ENCODE measurements around the gene TSPAN3.

Gene TSPAN3

DNA sequence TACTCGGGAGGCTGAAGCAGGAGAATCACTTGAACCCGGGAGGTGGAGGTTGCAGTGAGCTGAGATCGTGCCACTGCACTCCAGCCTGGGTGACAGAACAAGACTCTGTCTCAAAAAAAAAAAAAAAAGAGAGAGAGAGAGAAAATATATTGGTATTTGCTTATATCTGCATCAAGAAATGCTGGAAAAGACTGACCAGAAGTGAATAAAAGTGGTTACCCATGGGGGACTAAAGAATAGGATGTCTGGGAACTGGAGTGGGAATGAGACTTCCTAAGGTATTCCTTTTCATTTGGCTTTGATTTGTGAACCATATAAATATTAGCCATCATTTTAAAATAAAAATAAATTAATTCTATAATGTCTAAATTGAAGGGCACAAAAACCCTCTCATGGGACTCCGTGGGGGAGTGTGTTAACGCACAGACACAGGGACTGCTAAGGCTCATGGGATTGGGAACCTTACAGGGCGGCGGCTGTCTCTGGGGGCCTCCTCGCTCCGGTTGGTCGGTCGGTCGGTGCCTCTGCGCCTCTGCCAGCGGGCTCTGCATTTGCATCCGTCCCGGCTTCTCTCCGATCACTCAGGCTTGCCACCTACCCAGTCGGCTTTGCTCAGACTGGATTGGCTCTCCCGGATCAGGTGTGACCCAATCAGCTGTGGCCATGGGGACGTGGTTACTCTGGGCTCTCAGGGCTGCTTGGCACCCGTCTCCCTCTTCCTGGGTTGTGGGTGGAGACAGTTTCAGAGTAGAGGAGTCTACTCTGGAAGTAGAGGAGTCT, 12.7 kb upstream of the TSPAN3 start:
- peak; percentile 35 for DNase-seq

DNA sequence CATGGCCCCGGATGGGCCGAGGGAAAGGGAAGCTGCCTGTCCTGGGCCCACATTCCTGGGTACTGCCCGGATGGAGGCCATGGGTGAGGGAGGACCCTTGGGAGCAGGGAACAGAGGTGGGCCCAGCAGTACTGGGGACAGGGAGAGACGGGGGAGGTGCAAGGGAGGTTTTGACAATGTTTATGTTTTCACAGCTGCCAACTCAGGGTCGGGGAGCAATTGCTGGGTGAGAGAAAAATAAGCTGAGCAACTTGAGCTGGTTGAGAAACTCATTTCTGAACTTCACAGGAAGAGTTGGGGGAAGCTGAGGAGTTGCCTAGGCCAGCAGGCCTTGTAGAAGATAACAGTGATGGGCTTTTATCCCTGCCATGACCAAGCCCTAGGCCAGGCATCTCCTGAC, 11.1 kb upstream of the TSPAN3 start:
- DNase-seq: no peak

GRCh38 chr15:77076323-77076915, 5.5 kb upstream of the TSPAN3 start:
- DNase-seq: no peak

GRCh38 chr15:77075528-77075927, 4.6 kb upstream of the TSPAN3 start:
- no peak for DNase-seq

- DNase-seq: no peak
These were observed 3.4 kb upstream of the TSPAN3 start for GRCh38 chr15:77074350-77074749.

- no peak for DNase-seq
These were observed 655 bp upstream of the TSPAN3 start for GRCh38 chr15:77071305-77072223.

GRCh38 chr15:77070180-77070494, 772 bp downstream of the TSPAN3 start:
- no peak for DNase-seq

- DNase-seq: no peak
These were observed 1.3 kb downstream of the TSPAN3 start for GRCh38 chr15:77069521-77070121.

DNA sequence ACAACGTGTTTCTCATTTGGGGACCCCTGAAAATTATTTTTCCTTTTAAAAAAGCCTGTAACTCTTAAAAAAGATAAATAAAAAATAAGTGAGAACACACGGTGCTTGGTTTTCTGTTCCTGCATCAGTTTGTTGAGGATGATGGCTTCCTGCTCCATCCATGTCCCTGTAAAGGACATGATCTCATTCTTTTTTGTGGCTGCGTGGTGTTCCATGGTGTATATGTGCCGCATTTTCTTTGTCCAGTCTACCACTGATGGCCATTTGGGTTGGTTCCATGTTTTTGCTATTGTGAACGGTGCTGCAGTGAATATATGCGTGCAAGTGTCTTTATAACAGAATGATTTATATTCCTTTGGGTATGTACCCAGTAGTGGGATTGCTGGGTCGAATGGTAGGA, 2.3 kb downstream of the TSPAN3 start:
- DNase-seq: no peak

DNA sequence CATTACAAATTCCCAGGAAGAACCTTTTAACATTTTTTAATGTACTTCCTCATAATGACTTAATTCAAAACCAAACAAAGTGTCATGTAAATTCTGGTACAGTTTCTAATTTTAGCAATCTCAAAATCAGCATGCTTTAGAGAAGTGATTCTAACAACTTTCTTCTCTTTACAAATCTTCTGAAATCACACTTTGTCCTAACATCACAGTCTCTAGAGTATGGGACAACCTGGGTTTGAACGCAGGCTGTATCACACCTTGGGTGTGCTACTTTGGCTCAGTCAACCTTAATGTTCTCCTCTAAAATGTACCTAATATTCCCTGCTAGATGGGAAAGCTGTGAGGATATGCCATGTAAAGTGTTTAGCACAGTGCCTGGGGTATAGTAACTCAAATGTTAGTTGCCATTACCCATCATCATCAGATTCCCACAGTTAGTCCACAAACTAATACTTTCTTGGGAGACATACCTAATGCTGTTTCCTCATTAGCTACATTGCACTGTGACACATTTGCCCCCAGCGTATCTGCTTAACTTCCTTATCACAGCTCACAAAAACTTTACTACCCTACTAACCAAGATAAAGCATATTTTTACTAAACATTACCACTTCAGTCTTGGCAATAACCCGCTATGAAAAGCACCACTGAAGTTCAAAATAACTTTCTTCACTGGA, 3.1 kb downstream of the TSPAN3 start:
- no peak for DNase-seq

- DNase-seq: no peak
These were observed 3.8 kb downstream of the TSPAN3 start for GRCh38 chr15:77066971-77067690.

GRCh38 chr15:77064539-77065308, 6.2 kb downstream of the TSPAN3 start:
- no peak for DNase-seq

GRCh38 chr15:77064063-77064462, 6.8 kb downstream of the TSPAN3 start:
- no peak for DNase-seq

- DNase-seq: no peak
These were observed 7.7 kb downstream of the TSPAN3 start for GRCh38 chr15:77063249-77063648.

GRCh38 chr15:77060546-77060945, 10.4 kb downstream of the TSPAN3 start:
- DNase-seq: no peak

- DNase-seq: no peak
These were observed 11.0 kb downstream of the TSPAN3 start for GRCh38 chr15:77059786-77060361.

DNA sequence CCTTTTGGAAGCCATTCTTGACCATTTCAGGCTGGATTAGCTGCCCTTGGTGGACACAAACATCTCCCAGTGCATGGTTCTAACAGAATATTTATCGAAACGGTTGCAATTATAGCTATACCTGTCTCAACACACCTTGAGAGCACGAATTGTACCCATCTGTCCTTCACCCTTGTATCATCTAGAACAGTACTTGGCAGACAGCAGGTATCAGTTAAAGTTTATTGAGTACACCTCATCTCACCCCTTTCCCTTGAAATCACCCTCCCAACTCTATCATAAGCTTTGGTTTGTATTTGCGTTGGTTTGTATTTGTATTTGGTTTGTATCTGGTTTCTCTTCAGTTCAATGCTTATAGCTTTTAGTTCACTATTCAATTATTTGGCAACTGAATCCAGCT, 12.4 kb downstream of the TSPAN3 start:
- no peak for DNase-seq

DNA sequence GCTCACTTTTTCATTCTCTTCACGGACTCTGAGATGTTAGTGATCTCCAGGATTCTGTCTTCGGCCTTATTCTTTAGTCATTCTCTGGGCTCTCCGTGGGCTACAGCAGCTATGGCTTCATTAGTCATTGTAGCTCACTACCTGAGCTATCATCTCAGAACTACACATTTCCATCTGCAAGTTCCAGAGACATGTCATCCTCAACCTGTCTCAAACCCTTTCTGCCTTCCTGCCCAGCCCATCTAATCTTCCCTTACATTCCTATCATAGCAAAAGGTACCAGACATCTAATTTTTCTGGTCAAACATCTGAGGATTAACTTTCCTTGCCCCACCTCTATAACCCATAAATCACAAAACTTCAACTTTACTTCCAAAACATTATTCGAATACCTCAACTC, 13.2 kb downstream of the TSPAN3 start:
- DNase-seq: no peak

- no peak for DNase-seq
These were observed 13.8 kb downstream of the TSPAN3 start for GRCh38 chr15:77057072-77057471.

GRCh38 chr15:77053709-77054108, 17.2 kb downstream of the TSPAN3 start:
- DNase-seq: no peak

GRCh38 chr15:77052556-77052955, 18.4 kb downstream of the TSPAN3 start:
- DNase-seq: no peak
